ENCODE results near the gene DCLRE1B.
A peak's percentile ranks its signal among the peaks of the same experiment; 100 is the strongest.

DCLRE1B gene

DNA sequence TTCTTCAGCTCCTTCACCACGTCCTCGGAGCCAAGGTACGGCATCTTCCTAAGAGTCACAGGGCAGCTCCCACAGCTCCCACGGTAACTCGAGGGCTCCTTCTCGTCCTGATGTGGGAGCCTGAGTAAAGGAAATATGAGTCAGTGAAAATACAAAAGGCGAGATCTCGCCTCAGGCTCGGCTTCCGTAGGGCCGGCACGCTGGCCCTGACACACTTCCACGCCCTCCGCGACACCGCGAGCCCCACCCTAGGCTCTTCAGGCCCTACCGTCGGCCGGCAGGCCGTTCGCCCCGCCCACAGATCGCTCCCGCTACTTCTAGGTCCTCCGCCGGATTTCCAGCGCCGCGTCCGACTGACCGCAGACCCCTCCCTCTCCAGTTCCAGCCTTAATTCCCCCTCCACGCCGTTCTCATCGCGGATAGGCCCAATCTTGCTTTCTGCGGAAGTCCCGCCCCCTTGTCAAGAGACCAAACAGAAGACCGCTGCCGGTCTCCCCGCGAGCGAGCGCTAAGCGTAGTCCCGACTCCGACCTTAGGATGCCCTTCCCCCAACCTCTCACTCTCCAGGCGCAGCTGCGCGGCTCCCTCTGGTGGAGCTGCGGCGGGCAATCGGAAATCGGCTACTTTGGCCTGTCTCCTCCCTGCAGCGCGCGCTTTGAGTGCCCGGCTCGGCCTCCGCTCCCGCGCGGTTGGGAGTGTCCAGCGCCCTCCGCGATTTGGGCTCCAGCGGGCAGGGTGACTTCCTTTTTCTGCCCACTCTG lies at the start of gene DCLRE1B, which contains the start of gene AP4B1:
DCLRE1B (plus strand) TSS at position 653 of the 761 bp plus-strand sequence. CDS start 261 bp downstream, outside the sequence.
AP4B1 (minus strand) TSS at position 126 of the 761 bp plus-strand sequence; CDS start at position 44, 82 bp downstream.
- no peak; the same call in 1 of the 2 replicates for TF ChIP-seq ZFX (IDR thresholded peaks at IDR 0.05)
- TF ChIP-seq, protein P1, sequence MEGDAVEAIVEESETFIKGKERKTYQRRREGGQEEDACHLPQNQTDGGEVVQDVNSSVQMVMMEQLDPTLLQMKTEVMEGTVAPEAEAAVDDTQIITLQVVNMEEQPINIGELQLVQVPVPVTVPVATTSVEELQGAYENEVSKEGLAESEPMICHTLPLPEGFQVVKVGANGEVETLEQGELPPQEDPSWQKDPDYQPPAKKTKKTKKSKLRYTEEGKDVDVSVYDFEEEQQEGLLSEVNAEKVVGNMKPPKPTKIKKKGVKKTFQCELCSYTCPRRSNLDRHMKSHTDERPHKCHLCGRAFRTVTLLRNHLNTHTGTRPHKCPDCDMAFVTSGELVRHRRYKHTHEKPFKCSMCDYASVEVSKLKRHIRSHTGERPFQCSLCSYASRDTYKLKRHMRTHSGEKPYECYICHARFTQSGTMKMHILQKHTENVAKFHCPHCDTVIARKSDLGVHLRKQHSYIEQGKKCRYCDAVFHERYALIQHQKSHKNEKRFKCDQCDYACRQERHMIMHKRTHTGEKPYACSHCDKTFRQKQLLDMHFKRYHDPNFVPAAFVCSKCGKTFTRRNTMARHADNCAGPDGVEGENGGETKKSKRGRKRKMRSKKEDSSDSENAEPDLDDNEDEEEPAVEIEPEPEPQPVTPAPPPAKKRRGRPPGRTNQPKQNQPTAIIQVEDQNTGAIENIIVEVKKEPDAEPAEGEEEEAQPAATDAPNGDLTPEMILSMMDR (conservative IDR thresholded peaks at IDR 0.05), result peak; percentile 64
- H3K27ac ChIP-seq, result peak within 1 kb of the TSS; percentile 82

DNA sequence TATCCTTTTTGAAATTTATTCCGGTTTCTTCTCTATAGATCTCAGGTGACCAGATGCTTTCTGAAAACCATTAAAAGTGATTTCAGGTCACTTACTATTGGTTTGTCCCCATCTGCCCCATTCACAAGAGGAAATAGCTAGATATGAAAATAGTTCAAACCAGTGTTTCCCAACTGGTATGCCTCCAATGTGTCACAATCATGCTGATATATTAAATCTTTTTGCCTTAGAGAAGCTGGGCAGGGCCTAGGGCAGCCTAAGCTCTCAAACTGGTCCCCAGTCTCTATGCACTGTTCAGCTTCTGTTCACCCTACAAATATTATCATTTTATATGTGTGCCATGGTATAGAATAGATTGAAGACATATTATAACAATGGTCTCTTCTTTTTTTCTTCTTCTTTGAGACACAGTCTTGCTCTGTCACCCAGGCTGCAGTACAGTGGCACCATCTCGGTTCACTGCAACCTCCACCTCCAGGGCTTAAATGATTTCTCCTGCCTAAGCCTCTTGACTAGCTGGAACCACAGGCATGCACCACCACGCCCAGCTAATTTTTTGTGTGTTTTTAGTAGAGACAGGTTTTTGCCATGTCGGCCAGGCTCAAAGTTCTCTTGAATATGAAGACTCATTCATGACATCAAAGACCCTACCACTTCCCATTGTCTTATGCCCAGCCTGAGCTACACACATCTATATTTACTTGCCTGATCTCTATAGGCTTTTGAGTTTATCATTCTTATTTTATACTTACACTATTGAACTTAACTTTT lies 49.3 kb upstream of the DCLRE1B start:
- TF ChIP-seq, protein P1 (conservative IDR thresholded peaks at IDR 0.05), result no peak
- TF ChIP-seq ZFX (IDR thresholded peaks at IDR 0.05), result no peak
- H3K27ac ChIP-seq, result no peak overlapping the region

DNA sequence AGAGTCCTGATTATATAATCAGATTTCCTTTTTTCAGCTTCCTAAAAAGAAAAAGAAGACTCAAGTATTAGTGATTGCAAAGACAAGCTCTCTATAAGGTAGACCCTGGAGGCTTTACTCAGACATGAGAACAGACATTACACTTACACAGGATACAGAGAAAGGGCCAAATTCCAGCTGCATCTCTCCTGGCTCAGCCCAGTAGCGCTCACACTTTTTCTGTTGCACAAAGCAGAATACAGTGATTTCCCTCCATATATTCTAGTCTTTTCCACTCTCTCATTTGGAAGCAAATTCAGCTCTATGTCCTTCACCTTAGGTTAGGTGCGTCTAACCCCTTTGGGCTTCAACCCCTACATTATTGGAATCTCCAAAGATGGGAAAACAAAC lies 48.7 kb upstream of the DCLRE1B start:
- no peak overlapping the region for H3K27ac ChIP-seq
- TF ChIP-seq ZFX (IDR thresholded peaks at IDR 0.05), result no peak
- TF ChIP-seq, protein P1 (conservative IDR thresholded peaks at IDR 0.05), result no peak

DNA sequence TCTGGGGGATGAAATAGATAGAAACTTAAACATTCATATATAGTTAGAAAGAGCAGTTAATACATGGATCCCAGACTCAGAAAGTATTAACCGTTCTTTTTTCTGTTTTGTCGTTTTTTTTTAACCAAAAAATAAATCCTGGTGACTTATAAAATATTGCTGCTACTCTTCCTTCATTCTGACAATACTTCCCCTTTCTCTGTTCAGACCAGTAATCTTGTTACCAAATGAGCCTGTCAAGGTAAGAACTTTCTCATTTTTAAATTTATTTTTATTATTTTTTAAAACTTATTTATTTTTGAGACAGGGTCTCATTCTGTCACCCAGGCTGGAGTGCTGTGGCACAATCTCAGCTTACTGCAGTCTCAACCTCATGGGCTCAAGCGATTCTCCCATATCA lies 47.4 kb upstream of the DCLRE1B start:
- no peak for TF ChIP-seq ZFX (IDR thresholded peaks at IDR 0.05)
- TF ChIP-seq, protein P1 (conservative IDR thresholded peaks at IDR 0.05), result no peak
- no peak overlapping the region for H3K27ac ChIP-seq

DNA sequence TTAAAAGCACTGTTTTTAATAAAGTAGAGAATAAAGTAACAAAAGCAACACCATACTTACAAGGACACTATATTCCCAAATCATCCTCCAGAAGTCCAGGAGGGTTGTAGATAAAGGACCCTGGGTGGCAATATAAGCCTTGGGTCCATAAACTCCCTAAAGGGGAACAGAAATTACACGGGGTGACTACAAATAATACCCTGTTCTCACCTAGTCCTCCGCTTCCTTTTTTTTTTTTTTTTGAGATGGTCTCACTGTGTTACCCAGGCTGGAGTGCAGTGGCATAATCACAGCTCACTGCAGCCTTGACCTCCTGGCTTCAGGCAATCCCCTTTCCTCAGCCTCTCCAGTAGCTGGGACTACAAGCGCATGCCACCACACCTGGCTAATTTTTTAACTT lies 46.7 kb upstream of the DCLRE1B start:
- H3K27ac ChIP-seq, result no peak overlapping the region
- TF ChIP-seq, protein P1 (conservative IDR thresholded peaks at IDR 0.05), result no peak
- no peak for TF ChIP-seq ZFX (IDR thresholded peaks at IDR 0.05)

DNA sequence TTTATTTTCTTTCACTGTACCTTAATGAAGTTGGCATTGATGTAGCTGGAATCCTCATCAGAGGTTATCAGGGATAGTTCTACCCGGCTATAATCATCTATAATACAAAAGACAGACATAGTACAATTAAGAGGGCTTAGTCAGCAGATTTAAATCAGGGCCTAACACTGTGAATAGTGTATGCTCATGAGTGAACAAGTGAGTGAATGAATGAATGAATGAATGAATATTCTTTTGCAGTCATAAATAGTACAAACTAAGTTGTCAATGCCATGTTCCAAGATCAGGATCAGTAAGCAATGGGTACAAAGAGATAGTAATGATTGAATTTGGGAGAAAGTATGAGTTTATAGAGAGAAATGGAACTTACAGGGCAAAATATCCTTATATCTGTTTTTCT lies 46.1 kb upstream of the DCLRE1B start:
- no peak overlapping the region for H3K27ac ChIP-seq
- no peak for TF ChIP-seq ZFX (IDR thresholded peaks at IDR 0.05)
- TF ChIP-seq, protein P1 (conservative IDR thresholded peaks at IDR 0.05), result no peak
